ENCODE measurements around the gene MLLT3.

MLLT3 gene

DNA sequence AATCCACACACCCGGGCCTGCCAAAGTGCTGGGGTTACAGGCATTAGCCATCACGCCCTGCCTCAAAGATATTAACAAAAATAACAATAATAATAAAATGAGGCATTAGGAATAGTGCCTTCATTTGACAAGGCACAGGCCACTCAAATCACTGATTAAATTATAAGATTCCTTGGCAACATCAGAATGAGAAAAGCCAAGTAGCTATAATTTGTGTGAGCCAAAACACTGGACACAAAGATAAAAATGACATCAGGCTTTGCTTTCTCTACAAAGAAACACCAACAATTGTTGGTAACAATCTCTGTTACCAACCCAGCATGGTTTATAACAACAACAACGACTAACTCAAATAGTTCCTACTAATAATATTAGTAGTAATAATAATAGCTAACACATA lies 73.2 kb downstream of the MLLT3 start:
- in situ Hi-C loops (cut with HindIII; ENCODE audit: low sequenced_read_pairs), result no loop called here
- no peak for DNase-seq (ENCODE audit: low read depth, low spot score)
- no peak overlapping the region for H3K4me3 ChIP-seq (ENCODE audit: low read depth, low read length)
- TF ChIP-seq, protein P1, sequence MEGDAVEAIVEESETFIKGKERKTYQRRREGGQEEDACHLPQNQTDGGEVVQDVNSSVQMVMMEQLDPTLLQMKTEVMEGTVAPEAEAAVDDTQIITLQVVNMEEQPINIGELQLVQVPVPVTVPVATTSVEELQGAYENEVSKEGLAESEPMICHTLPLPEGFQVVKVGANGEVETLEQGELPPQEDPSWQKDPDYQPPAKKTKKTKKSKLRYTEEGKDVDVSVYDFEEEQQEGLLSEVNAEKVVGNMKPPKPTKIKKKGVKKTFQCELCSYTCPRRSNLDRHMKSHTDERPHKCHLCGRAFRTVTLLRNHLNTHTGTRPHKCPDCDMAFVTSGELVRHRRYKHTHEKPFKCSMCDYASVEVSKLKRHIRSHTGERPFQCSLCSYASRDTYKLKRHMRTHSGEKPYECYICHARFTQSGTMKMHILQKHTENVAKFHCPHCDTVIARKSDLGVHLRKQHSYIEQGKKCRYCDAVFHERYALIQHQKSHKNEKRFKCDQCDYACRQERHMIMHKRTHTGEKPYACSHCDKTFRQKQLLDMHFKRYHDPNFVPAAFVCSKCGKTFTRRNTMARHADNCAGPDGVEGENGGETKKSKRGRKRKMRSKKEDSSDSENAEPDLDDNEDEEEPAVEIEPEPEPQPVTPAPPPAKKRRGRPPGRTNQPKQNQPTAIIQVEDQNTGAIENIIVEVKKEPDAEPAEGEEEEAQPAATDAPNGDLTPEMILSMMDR (IDR thresholded peaks at IDR 0.05; ENCODE audit: low read depth, low read length), result no peak

DNA sequence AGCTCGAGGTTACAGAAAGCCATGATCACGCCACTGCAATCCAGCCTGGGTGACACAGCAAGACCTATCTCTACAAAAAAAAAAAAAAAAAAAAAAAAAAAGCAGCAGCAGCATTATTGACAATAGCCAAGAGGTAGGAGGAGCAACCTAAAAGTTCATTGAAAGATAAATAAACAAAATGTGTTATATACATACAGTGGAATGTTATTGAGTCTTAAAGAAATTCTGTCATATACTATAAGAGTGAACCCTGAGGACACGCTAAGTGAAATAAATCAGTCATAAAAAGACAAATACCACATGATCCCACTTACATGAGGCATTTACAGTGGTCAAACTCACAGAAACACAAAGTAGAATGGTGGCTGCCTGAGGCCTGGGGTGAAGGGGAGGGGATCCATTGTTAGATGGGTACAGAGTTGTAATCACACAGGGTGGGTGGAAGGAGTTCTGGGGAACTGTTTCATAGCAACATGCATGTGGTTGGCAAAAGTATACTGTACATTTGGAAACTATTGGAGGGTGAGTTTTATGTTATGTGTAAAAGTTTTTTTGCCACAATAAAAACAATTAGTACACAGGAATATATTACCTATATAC lies 77.2 kb downstream of the MLLT3 start:
- no peak overlapping the region for H3K4me3 ChIP-seq (ENCODE audit: low read depth, low read length)
- in situ Hi-C loops (cut with HindIII; ENCODE audit: low sequenced_read_pairs), result no loop called here
- DNase-seq (ENCODE audit: low read depth, low spot score), result no peak
- TF ChIP-seq, protein P1 (IDR thresholded peaks at IDR 0.05; ENCODE audit: low read depth, low read length), result no peak

DNA sequence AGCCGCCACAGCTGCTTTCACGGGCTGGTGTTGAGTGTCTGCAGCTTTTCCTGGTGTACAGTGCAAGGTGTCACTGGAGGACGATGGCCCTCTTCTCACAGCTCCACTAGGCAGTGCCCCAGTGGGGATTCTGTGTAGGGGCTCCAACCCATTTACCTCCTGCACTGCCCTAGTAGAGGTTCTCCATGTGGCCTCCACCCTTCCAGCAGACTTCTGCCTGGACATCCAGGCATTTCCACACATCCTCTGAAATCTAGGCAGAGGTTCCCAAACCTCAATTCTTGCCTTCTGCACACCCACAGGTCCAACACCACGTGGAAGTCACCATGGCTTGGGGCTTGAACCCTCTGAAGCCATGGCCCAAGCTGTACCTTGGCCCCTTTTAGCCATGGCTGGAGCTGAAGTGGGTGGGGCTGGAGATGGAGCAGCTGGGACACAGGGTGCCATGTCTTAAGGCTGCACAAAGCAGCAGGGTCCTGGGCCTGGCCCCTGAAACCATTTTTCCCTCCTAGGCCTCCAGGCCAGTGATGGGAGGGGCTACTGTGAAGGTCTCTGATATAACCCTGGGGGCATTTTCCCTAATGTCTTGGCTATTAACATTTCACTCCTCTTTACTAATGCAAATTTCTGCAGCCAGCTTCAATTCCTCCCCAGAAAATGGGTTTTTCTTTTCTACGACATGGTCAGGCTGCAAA lies 82.0 kb downstream of the MLLT3 start:
- no peak overlapping the region for H3K4me3 ChIP-seq (ENCODE audit: low read depth, low read length)
- no peak for DNase-seq (ENCODE audit: low read depth, low spot score)
- TF ChIP-seq, protein P1 (IDR thresholded peaks at IDR 0.05; ENCODE audit: low read depth, low read length), result no peak
- in situ Hi-C loops (cut with HindIII; ENCODE audit: low sequenced_read_pairs), result no loop called here

DNA sequence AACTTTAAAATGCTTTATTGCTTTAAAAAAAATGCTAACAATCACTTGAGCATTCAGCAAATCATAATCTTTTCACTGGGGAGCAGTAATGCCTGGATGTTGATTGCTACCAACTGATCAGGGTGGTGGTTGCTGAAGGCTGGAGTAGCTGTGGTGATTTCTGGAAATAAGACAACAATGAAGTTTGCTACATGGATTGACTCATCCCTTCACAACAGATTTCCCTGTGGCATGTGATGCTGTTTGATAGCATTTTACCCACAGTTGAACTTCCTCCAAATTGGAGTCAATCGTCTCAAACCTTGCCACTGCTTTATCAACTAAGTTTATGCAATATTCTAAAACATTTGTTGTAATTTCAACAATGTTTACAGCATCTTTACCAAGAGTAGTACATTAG lies 83.3 kb downstream of the MLLT3 start:
- H3K4me3 ChIP-seq (ENCODE audit: low read depth, low read length), result no peak overlapping the region
- in situ Hi-C loops (cut with HindIII; ENCODE audit: low sequenced_read_pairs), result no loop called here
- no peak for DNase-seq (ENCODE audit: low read depth, low spot score)

DNA sequence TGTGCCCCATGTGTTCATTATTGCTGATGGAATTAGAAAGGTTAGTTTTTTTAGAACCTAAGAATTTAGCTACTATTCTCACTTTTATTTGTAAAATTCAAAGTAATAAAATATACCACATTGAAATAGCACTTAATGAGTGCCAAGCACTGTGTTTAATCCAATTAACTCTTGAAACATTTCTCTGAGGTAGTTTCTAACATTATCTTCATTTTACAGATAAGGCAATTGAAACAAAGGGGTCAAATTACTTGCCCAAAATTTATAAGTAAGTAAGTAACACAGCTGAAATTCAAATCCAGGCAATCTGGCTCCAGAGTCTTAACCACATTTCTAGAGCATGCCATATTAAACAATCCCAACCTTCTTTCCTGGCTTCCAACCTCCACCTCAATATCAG lies 84.2 kb downstream of the MLLT3 start:
- in situ Hi-C loops (cut with HindIII; ENCODE audit: low sequenced_read_pairs), result no loop called here
- no peak for DNase-seq (ENCODE audit: low read depth, low spot score)
- H3K4me3 ChIP-seq (ENCODE audit: low read depth, low read length), result no peak overlapping the region
- TF ChIP-seq, protein P1 (IDR thresholded peaks at IDR 0.05; ENCODE audit: low read depth, low read length), result no peak

More for the DNA sequence above, 83.3 kb downstream of the MLLT3 start:
- TF ChIP-seq, protein P1 (IDR thresholded peaks at IDR 0.05; ENCODE audit: low read depth, low read length), result no peak

DNA sequence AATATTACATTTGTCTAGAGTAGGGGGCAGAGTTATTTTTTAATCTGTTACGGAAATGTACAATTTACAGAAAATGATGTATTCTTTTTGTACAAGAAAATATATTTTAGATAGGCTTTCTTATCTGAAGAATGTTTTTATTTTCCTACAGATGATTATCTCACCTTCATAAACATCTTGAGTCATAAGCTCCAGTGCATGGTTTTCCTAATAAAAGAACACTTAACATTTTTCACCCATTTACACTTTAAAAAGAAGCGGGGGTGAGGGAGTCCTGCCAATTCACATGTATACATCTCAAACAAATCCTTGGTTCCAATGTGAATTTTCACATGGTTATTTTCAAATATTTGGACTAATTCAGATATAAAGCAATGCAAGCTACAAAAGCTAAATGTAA lies 85.0 kb downstream of the MLLT3 start:
- TF ChIP-seq, protein P1 (IDR thresholded peaks at IDR 0.05; ENCODE audit: low read depth, low read length), result no peak
- H3K4me3 ChIP-seq (ENCODE audit: low read depth, low read length), result no peak overlapping the region
- in situ Hi-C loops (cut with HindIII; ENCODE audit: low sequenced_read_pairs), result no loop called here
- no peak for DNase-seq (ENCODE audit: low read depth, low spot score)
